Stimulated activated CD8-positive, alpha-beta memory T cell treated with anti-CD3 and anti-CD28 coated beads, Interleukin-7, amount 100 ng/mL, for 24 hours (primary cell): ENCODE data around the gene GOLGA7B.
A peak's percentile ranks its signal among the peaks of the same experiment; 100 is the strongest.

Experiments used
- DNase-seq: peaks from one replicate; pipeline ENCODE4 v3.0.0-alpha.2; 2020; ENCODE audit warnings: low read depth

Gene GOLGA7B

GRCh38 chr10:97849687-97850402, at the start of gene GOLGA7B:
Gene GOLGA7B (plus strand): TSS chr10:97849843. CDS start chr10:97850304, 461 bp downstream.
- DNase-seq, result peak; percentile 37

GRCh38 chr10:97800474-97800873, 49.2 kb upstream of the GOLGA7B start:
- no peak for DNase-seq

DNA sequence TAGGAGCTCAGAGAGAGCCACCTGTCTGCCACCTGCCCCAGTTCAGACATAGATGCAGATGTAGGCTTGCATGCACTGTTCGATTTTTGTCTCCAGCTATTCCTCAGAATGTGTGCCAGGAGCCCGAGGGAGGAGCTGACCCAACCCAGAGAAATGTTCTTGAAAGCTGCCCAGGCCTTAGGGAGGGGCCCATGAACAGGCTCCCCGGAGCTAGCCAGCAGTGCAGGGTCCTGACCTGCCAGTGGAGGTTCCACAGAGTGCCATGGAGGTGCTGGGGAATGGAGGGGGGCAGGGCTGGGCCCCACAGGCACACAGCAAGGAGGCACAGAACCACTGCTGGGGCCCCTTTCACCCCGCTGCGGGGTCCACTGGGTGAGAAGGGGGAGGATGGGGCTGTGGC, 48.2 kb upstream of the GOLGA7B start:
- no peak for DNase-seq

DNA sequence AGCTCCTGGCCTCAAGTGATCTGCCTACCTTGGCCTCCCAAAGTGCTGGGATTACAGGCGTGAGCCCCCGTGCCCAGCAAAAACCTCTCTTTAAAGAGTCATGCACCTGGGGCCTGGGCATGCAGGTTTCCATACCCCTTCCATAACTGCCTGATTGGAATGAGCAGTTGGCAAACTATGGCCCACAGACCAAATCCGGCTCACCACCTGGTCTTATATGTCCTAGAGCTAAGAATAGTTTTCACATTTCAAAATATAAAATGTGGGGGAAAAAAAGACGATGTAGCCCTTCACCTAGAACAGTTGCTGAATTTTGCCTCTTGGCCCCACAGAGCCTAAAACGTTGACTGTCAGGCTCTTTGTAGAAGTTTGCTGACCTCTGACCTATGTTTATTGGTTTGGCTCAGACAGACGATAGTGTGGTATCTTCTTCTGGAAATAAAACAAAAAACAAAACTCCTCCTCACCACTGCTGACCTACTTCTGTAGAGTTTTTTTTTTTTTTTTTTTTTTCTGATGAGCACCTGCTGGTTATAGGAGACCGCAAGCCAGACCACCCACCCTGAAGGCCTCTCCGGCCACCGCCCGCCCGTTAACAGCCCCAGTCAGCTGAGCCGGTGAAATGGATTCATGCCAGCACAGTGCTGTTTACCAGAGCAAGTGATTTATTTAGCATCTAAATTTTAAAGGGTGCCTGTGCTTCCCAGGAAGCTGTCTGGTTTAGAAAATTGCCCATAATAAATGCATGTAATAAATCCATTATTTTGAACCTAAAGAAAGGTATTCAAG, 44.4 kb upstream of the GOLGA7B start:
- DNase-seq, result no peak

DNA sequence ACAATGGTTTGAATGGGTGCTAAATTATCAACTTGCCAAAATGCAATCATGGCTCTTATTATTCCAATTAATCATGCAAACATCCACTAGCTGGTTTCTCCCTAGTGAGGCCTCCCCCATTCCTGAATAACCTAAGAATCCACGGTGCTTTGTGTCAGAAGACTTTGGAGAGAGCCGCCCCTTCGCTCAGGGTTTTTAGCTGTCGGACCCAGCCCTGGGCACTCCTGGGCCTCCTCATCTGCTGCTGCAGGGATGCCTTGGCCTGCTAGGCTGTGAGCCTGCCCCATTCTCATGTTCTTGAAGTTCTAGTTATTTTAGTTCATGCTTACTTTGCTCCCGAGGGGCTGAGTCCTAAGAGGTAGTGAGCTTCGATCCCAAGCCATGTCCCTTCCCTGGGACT, 43.7 kb upstream of the GOLGA7B start:
- no peak for DNase-seq

GRCh38 chr10:97810446-97810845, 39.2 kb upstream of the GOLGA7B start:
- no peak for DNase-seq

DNA sequence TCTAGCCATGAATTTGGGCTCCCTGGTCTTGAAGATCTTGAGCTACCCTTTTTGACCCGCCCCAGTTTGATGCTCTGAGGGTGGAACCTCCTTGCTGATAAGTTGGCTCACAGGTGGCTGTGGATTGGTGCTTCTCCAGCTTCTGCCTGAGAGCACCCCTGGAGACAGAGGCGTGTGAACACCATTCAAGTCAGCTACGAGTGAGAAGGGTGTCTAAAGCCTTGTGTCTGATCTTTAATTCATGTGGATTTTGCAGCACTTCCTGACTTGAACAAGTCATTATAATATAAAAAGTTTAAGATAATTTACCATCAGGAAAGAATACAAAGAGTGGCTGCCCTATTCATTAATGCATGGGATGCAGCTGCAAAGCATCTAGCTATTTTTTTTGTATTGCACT, 37.7 kb upstream of the GOLGA7B start:
- no peak for DNase-seq

- DNase-seq, result no peak
Observed at GRCh38 chr10:97812696-97813095, 36.9 kb upstream of the GOLGA7B start.

GRCh38 chr10:97813311-97813710, 36.3 kb upstream of the GOLGA7B start:
- no peak for DNase-seq

DNA sequence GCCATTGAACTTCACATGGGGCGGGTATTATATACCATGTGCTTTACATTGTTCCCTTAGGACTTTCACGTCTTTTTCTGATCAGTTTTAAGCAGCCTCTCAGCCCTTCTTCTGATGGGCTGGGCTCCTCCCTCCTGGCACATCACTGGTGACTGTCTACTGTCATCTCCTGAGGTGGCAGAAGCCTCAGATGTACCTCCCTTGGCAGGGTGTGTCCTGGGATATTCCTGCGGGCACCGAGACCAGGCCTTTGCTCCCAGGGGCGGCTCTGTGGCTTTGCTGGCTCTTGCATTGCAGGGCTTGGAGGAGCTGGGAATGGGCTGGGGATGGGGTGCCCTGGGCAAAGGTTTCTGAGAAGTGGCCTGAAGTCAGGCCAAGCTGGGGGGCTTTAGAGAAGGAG, 34.6 kb upstream of the GOLGA7B start:
- no peak for DNase-seq

DNA sequence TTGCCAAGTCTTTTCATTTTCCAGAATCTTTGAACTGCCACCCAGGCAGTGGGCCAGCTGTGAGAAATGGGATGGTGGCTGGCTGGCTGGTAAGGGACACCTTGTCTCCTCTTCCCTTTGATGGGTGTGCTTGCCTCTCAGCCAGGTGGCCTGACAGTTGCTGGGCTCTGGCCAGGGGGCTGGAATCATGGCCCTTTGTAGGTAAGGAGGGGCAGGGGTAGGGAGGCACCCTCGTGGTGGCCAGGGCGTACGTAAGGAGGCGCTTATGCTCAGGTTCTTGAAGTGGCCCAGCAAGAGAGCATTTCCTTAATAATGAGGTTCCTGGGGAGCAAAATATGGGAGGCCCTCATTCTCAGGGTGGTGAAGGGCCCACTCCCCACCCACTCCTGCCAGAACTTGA, 33.0 kb upstream of the GOLGA7B start:
- no peak for DNase-seq

DNA sequence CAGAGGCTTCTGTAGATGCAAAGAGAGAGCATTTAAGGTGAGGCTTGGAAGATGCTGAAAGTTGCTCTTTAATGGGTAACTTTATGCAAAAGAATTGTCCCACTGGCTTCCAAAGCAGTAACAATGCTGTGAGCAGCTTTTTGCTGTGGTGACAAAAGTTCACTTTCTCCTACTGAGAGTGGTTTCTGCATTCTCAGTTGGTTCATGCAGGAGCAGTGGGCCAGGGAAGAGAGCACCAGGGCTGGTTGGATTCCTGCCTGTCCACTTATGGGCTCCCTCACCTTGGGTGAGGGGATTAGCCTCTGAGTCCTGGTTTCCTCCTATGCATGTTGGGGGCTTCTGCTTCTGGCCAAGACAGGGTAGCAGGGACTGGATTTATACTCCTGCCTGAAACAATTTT, 31.1 kb upstream of the GOLGA7B start:
- DNase-seq, result no peak

GRCh38 chr10:97820096-97820704, 29.4 kb upstream of the GOLGA7B start:
- DNase-seq, result no peak

- no peak for DNase-seq
Observed at GRCh38 chr10:97821308-97822038, 28.2 kb upstream of the GOLGA7B start.

GRCh38 chr10:97822261-97822687, 27.4 kb upstream of the GOLGA7B start:
- DNase-seq, result no peak

- DNase-seq, result no peak
Observed at GRCh38 chr10:97823734-97824133, 25.9 kb upstream of the GOLGA7B start.

- DNase-seq, result no peak
Observed at GRCh38 chr10:97825020-97825760, 24.5 kb upstream of the GOLGA7B start.

DNA sequence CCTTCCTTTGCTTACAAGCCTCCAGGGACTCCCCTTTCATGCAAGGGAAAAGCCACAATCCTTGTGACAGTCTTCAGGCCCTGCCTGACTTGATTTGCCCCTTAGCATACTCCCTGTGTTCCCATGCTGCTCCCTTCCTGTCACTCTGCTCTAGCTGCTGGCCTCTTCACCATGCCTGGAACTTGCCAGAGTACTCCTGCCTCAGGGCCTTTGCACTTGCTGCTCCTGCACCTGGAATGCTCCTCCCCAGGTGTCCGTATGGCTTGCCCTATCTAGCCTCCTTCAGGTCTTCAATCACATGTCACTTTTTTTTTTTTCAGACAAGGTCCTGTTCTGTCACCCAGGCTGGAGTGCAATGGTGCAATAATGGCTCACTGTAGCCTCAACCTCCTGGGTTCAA, 22.8 kb upstream of the GOLGA7B start:
- no peak for DNase-seq

- DNase-seq, result no peak
Observed at GRCh38 chr10:97827702-97828291, 21.8 kb upstream of the GOLGA7B start.

GRCh38 chr10:97828721-97829120, 20.9 kb upstream of the GOLGA7B start:
- DNase-seq, result no peak

- DNase-seq, result no peak
Observed at GRCh38 chr10:97830064-97830463, 19.6 kb upstream of the GOLGA7B start.
